Prostate gland (tissue), 2 donors: ENCODE data around the gene SCARB1.

ENCODE experiments used
- POLR2A ChIP-seq: fragments of 450-650 bp; IDR thresholded peaks from one replicate; pipeline ENCODE4 v1.6.1; 2016; ENCODE audit warnings: antibody characterized with exemption, mild to moderate bottlenecking
- TF ChIP-seq, protein P1 (sequence below), 4 experiments: fragments of 200-600 bp in 2 of 4; fragments of 450-650 bp in 2 of 4; sonication (generic) in 2 of 4; IDR thresholded peaks; 1 replicate in 3 of 4; 2 replicates in 1 of 4; pipeline ENCODE4 v1.5.1; 2016 to 2019; ENCODE audit warnings: antibody characterized with exemption in 4 of 4, mild to moderate bottlenecking in 2 of 4, moderate library complexity in 2 of 4

DNA sequence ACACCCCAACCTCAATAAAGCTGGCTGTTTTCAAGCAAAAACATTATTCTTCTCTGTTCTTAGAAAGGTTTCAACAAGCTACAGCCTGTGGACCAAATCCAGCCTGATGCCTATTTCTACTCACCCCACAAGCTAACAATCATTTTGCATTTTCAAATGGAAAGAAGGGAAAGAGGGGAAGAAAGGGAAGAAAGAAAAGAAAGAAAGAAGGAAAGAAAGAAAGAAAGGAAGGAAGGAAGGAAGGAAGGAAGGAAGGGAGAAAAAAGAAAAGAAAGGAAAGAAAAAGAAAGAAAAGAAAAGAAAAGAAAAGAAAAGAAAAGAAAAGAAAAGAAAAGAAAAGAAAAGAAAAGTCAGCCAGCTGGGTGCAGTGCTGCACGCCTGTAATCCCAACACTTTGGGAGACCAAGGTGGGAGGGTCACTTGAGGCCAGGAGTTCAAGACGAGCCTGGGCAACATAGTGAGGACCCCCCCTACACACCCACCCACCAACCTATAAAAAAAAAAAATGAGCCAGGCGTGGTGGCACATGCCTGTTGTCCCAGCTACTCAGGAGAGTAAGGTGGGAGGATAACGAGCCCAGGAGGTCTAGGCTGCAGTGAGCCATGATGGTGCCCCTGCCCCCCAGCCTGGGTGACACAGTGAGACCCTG is 26.3 kb downstream of the SCARB1 start:
- no peak for TF ChIP-seq POLR2A
- TF ChIP-seq, protein P1, sequence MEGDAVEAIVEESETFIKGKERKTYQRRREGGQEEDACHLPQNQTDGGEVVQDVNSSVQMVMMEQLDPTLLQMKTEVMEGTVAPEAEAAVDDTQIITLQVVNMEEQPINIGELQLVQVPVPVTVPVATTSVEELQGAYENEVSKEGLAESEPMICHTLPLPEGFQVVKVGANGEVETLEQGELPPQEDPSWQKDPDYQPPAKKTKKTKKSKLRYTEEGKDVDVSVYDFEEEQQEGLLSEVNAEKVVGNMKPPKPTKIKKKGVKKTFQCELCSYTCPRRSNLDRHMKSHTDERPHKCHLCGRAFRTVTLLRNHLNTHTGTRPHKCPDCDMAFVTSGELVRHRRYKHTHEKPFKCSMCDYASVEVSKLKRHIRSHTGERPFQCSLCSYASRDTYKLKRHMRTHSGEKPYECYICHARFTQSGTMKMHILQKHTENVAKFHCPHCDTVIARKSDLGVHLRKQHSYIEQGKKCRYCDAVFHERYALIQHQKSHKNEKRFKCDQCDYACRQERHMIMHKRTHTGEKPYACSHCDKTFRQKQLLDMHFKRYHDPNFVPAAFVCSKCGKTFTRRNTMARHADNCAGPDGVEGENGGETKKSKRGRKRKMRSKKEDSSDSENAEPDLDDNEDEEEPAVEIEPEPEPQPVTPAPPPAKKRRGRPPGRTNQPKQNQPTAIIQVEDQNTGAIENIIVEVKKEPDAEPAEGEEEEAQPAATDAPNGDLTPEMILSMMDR (IDR thresholded peaks at IDR 0.05), result no peak
